HCT116 (cell line): ENCODE measurements around the gene MAB21L3.

Source experiments
- CEBPB ChIP-seq: IDR thresholded peaks from 2 replicates; pipeline ENCODE4 v1.6.1; 2012; ENCODE audit warnings: low read depth
- CTCF ChIP-seq, 3 experiments: fragments of 200-600 bp in 1 of 3; sonication (generic) in 1 of 3; IDR thresholded peaks in 2 of 3; conservative IDR thresholded peaks in 1 of 3; 2 replicates each; pipeline ENCODE4 v1.5.1; 2012 to 2017; ENCODE audit warnings: low read depth in 2 of 3, low read length in 2 of 3, antibody characterized with exemption in 1 of 3, borderline replicate concordance in 1 of 3, control low read depth in 1 of 3, mild to moderate bottlenecking in 1 of 3, mixed read lengths in 1 of 3, mixed run types in 1 of 3, moderate library complexity in 1 of 3; ENCODE audit not compliant: insufficient read depth in 1 of 3
- ELF1 ChIP-seq: IDR thresholded peaks from 2 replicates; pipeline ENCODE4 v1.6.1; 2012; ENCODE audit warnings: low read depth, borderline replicate concordance
- EZH2 ChIP-seq: fragments of 200-600 bp; sonication (generic); IDR thresholded peaks from 2 replicates; pipeline ENCODE4 v1.6.1; 2017; ENCODE audit warnings: antibody characterized with exemption, mixed run types
- EZH2phosphoT487 ChIP-seq: fragments of 200-600 bp; IDR thresholded peaks from 2 replicates; pipeline ENCODE4 v1.6.1; 2018; ENCODE audit warnings: antibody characterized with exemption, borderline replicate concordance
- JUND ChIP-seq: IDR thresholded peaks from 2 replicates; pipeline ENCODE4 v1.6.1; 2012
- POLR2A ChIP-seq: IDR thresholded peaks from 2 replicates; pipeline ENCODE4 v1.7.0; 2011; ENCODE audit warnings: borderline replicate concordance; ENCODE audit not compliant: insufficient read depth, insufficient read length; ENCODE audit errors: extremely low read depth
- POLR2AphosphoS5 ChIP-seq: IDR thresholded peaks from 2 replicates; pipeline ENCODE4 v1.6.1; 2011; ENCODE audit warnings: mild to moderate bottlenecking, low read depth, low read length, moderate library complexity
- SP1 ChIP-seq: IDR thresholded peaks from 2 replicates; pipeline ENCODE4 v1.6.1; 2012; ENCODE audit warnings: low read depth
- TCF7L2 ChIP-seq: IDR thresholded peaks from 2 replicates; pipeline ENCODE4 v1.7.0; 2011; ENCODE audit warnings: borderline replicate concordance, inconsistent platforms; ENCODE audit not compliant: insufficient read depth, insufficient read length; ENCODE audit errors: extremely low read depth
- YY1 ChIP-seq: IDR thresholded peaks from 2 replicates; pipeline ENCODE4 v1.6.1; 2011; ENCODE audit warnings: low read length, low read depth, moderate library complexity, mild to moderate bottlenecking; ENCODE audit not compliant: insufficient replicate concordance; ENCODE audit errors: extremely low read depth
- ZNF274 ChIP-seq: fragments of 200-500 bp; sonication (Bioruptor generic); IDR thresholded peaks from 2 replicates; pipeline ENCODE4 v1.6.1; 2014; ENCODE audit warnings: mild to moderate bottlenecking, low read depth, low read length, inconsistent platforms
- TF ChIP-seq, protein P1 (sequence below): IDR thresholded peaks from 2 replicates; pipeline ENCODE4 v1.6.1; 2012
- TF ChIP-seq, protein P2 (sequence below): IDR thresholded peaks from 2 replicates; pipeline ENCODE4 v1.6.1; 2011; ENCODE audit warnings: mild to moderate bottlenecking, low read length, moderate library complexity; ENCODE audit not compliant: insufficient replicate concordance; ENCODE audit errors: extremely low read depth

- TF ChIP-seq POLR2A: no peak
- TF ChIP-seq SP1: no peak
- no peak for TF ChIP-seq CTCF (IDR thresholded peaks at IDR 0.05 in 2 of 3, conservative IDR thresholded peaks at IDR 0.05 in 1 of 3; ENCODE audit: borderline replicate concordance in 1 of 3, insufficient read depth in 1 of 3, low read depth in 2 of 3, low read length in 2 of 3)
- no peak for TF ChIP-seq POLR2AphosphoS5
- TF ChIP-seq, protein P1, sequence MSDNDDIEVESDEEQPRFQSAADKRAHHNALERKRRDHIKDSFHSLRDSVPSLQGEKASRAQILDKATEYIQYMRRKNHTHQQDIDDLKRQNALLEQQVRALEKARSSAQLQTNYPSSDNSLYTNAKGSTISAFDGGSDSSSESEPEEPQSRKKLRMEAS: no peak
- no peak for TF ChIP-seq EZH2
- TF ChIP-seq CEBPB: no peak
- TF ChIP-seq JUND: no peak
- TF ChIP-seq TCF7L2: no peak
- TF ChIP-seq, protein P2, sequence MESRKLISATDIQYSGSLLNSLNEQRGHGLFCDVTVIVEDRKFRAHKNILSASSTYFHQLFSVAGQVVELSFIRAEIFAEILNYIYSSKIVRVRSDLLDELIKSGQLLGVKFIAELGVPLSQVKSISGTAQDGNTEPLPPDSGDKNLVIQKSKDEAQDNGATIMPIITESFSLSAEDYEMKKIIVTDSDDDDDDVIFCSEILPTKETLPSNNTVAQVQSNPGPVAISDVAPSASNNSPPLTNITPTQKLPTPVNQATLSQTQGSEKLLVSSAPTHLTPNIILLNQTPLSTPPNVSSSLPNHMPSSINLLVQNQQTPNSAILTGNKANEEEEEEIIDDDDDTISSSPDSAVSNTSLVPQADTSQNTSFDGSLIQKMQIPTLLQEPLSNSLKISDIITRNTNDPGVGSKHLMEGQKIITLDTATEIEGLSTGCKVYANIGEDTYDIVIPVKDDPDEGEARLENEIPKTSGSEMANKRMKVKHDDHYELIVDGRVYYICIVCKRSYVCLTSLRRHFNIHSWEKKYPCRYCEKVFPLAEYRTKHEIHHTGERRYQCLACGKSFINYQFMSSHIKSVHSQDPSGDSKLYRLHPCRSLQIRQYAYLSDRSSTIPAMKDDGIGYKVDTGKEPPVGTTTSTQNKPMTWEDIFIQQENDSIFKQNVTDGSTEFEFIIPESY: no peak
- TF ChIP-seq EZH2phosphoT487: no peak
- no peak for TF ChIP-seq ELF1
- no peak for TF ChIP-seq YY1
- no peak for TF ChIP-seq ZNF274
These were observed 56.6 kb downstream of the MAB21L3 start for GRCh38 chr1:116167625-116168276.
